Left lung (tissue), 10 donors: Measurements from ENCODE around the gene ZNF831. TPM values are rescaled to one million over a fixed set of nuclear protein-coding genes. Genes with fewer than 3 reads are reported as not detected.

Experiments used
- ATAC-seq: fragments of 200-7000 bp; cut with Tn5 transposase; one replicate; pipeline ENCODE4 v1.9.1; 2020; ENCODE audit warnings: moderate library complexity
- DNase-seq, 4 donors: peaks; one replicate each; pipeline ENCODE4 v3.0.0-alpha.2; 2013 to 2020
- H3K27ac ChIP-seq, 2 donors: fragments of 200-600 bp; sonication (generic) in 1 of 2; one replicate each; pipeline versions ENCODE4 v1.5.0 to v1.8.0; 2020 to 2021
- H3K27me3 ChIP-seq, 2 donors: fragments of 200-600 bp; sonication (generic) in 1 of 2; one replicate each; pipeline versions ENCODE4 v1.5.0 to v1.8.0; 2020 to 2021
- H3K36me3 ChIP-seq, 2 donors: fragments of 200-600 bp; sonication (generic) in 1 of 2; one replicate each; pipeline versions ENCODE4 v1.5.0 to v1.8.0; 2020 to 2021
- H3K4me1 ChIP-seq, 2 donors: fragments of 200-600 bp; one replicate each; pipeline ENCODE4 v1.8.0; 2021
- H3K4me3 ChIP-seq, 2 donors: fragments of 200-600 bp; sonication (generic) in 1 of 2; one replicate each; pipeline versions ENCODE4 v1.5.0 to v1.8.0; 2020 to 2021; ENCODE audit warnings: mild to moderate bottlenecking in 1 of 2
- H3K9me3 ChIP-seq, 2 donors: fragments of 200-600 bp; sonication (generic) in 1 of 2; one replicate each; pipeline versions ENCODE4 v1.5.0 to v1.8.0; 2020 to 2021
- CTCF ChIP-seq, 2 donors: fragments of 200-600 bp; sonication (generic) in 1 of 2; IDR thresholded peaks; one replicate each; pipeline versions ENCODE4 v1.5.0 to v1.8.0; 2021; ENCODE audit warnings: antibody characterized with exemption in 2 of 2
- intact Hi-C, 2 donors: fragments of 100-400 bp; cut with DNase I; formaldehyde crosslinking; loops; one replicate each; pipeline versions ENCODE4 v1.11.2 to v1.14.2; 2022
- polyA plus RNA-seq, 6 donors: library from polyadenylated mRNA; unstranded; fragments of 120-200 nt; gene quantifications; one replicate each; pipeline ENCODE4 v1.2.1, GENCODE V29; 2013; ENCODE audit not compliant: insufficient read length in 6 of 6
- total RNA-seq, 2 donors: library from RNA; stranded (reverse); fragmentation: NEBNext Ultra II Directional; extraction: Animal tissue kit (Norgen Biotek cat#: 25700); gene quantifications; one replicate each; pipeline ENCODE4 v1.2.1, GENCODE V29; 2021
- donor health status: DM: no; HTN: yes; CAD: no.
- donor health status: DM: no; HTN: no; CAD: no.

The ZNF831 gene
- total and polyA plus RNA-seq, 8 donors = 0.13 to 1.1 (median 0.18) TPM

DNA sequence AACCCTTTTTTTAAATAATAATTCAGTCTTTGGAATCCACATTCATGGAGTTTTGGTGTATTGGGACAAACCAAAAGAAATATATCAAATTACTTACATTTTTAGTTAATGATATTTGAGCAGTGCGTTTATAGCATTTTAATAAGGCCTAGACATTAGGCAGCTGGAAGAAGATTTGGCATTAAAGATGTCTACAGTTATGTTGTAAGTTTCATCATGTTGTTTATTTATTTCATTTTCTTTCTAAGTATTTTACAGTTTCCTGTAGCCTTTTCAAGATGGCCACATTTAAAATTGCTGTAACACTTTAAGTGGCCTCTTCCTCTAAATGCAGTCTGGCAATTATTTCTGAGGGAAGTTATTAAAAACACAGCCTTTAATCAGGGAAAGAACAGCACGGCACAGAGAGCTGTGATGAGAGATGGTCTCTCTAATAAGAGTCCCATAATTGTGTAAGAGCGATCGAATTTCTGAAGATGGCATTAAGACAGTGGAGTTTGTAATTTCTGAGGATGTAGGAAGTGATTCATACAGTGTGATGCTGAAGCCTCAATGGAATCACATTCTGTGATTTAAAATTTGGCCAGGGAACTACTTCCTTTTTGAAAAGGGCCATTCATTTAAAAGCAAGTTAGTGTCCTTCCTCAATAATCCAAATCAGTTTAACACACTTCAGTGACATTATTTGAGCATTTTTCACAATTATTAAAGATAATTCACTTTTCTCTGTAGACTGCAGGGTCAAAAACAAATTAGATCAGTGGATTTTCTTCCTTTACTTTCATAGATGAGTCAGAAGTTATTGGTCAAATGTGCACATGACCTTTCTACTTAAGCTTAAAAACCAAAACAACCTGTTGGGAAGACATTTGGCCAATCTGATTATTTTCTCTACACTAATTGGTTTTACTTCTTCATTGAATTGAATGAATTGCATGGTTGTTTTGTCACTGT, 84.4 kb downstream of the ZNF831 start:
- TF ChIP-seq CTCF (IDR thresholded peaks at IDR 0.05) = no peak
- DNase-seq = peak in 1 of 4 donors; percentile 14
- Histone ChIP-seq H3K4me3 (no peak overlapping the region), H3K27me3 (peaks cover 3 to 28% of the 10 kb centered on the region in 2 donors), H3K27ac (no peak overlapping the region), H3K9me3 (no peaks in the 10 kb centered on the region), H3K4me1 (peaks cover 0 to 5% of the 10 kb centered on the region in 2 donors), H3K36me3 (no peaks in the 10 kb centered on the region)
- ATAC-seq = no peak
- intact Hi-C loops = no loop called here

- Histone ChIP-seq H3K9me3 (no peaks in the 10 kb centered on the region), H3K4me1 (no peaks in the 10 kb centered on the region), H3K27ac (no peak overlapping the region), H3K4me3 (no peak overlapping the region), H3K27me3 (peaks cover 0 to 34% of the 10 kb centered on the region in 2 donors), H3K36me3 (no peaks in the 10 kb centered on the region)
- DNase-seq (no peak), ATAC-seq (no peak)
- intact Hi-C loops = no loop called here
- no peak for TF ChIP-seq CTCF (IDR thresholded peaks at IDR 0.05)
These were observed 86.7 kb downstream of the ZNF831 start for GRCh38 chr20:59250293-59250692.

DNA sequence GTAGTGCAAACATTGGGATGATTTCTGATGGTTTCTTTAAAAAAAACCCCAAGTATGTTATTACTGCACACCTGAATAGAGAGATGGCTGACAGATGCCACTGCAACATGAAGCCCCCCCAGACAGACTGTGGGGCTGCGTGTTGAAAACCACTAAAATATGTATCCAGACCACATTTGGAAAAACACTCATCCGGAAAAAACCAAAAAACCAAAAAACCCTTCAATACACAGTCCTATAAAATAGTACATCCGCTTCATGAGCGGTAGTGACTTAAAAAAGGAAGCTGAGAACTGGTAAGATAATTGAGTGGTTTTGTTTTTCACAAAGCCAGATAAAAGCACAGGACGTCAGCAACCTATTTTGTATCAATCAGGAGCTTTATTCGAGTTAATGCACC, 89.7 kb downstream of the ZNF831 start:
- Histone ChIP-seq H3K4me1 (peaks cover 0 to 3% of the 10 kb centered on the region in 2 donors), H3K36me3 (no peaks in the 10 kb centered on the region), H3K4me3 (no peak overlapping the region), H3K27me3 (peaks cover 0 to 22% of the 10 kb centered on the region in 2 donors), H3K27ac (no peak overlapping the region), H3K9me3 (no peaks in the 10 kb centered on the region)
- no peak for ATAC-seq
- DNase-seq = no peak
- intact Hi-C loops = no loop called here
- no peak for TF ChIP-seq CTCF (IDR thresholded peaks at IDR 0.05)

DNA sequence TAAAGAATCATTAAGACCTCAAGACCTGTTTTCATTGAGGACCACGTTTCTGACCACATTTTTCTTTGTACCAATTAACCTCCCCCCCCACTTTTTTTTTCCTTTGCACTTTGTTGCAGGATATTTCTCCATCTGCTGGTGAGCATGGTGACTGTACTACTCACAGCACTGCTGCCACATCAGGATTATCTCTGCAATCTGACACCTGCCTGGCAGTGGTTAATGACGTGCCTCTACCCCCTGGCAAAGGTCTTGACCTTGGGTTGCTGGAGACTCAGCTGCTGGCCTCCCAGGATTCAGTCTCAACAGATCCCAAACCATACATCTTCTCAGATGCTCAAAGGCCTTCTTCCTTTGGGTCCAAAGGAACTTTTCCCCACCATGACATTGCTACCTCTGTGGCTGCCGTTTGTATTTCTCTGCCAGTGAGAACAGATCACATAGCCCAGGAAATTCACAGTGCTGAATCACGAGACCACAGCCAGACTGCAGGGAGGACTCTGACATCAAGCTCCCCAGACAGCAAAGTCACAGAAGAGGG, 90.2 kb downstream of the ZNF831 start:
- Histone ChIP-seq H3K27me3 (peaks cover 0 to 22% of the 10 kb centered on the region in 2 donors), H3K27ac (no peak overlapping the region), H3K9me3 (no peaks in the 10 kb centered on the region), H3K4me3 (no peak overlapping the region), H3K4me1 (peaks cover 0 to 5% of the 10 kb centered on the region in 2 donors), H3K36me3 (no peaks in the 10 kb centered on the region)
- no peak for DNase-seq
- intact Hi-C loops = no loop called here
- no peak for TF ChIP-seq CTCF (IDR thresholded peaks at IDR 0.05)
- ATAC-seq = no peak

GRCh38 chr20:59255256-59255655, 91.6 kb downstream of the ZNF831 start:
- H3K4me1 ChIP-seq = peaks cover 0 to 5% of the 10 kb centered on the region in 2 donors
- H3K27ac ChIP-seq = no peak overlapping the region
- H3K27me3 ChIP-seq = peaks cover 0 to 27% of the 10 kb centered on the region in 2 donors
- no peaks in the 10 kb centered on the region for H3K9me3 ChIP-seq
- intact Hi-C loops = no loop called here
- ATAC-seq (no peak), DNase-seq (no peak)
- no peak for TF ChIP-seq CTCF (IDR thresholded peaks at IDR 0.05)
- H3K36me3 ChIP-seq = no peaks in the 10 kb centered on the region
- no peak overlapping the region for H3K4me3 ChIP-seq
